Suprapubic skin (tissue), 4 donors: Measurements from ENCODE around the gene TMEM248.

Experiments used
- CTCF ChIP-seq, 2 donors: fragments of 200-600 bp in 1 of 2; fragments of 450-650 bp in 1 of 2; sonication (generic) in 1 of 2; IDR thresholded peaks; one replicate each; pipeline ENCODE4 v1.5.1; 2016 to 2019; ENCODE audit warnings: antibody characterized with exemption in 2 of 2, mild to moderate bottlenecking in 1 of 2, moderate library complexity in 1 of 2
- EP300 ChIP-seq: sonication (generic); formaldehyde crosslinking; IDR thresholded peaks from one replicate; pipeline ENCODE4 v1.6.1; 2017; ENCODE audit warnings: antibody characterized with exemption
- POLR2A ChIP-seq, 2 donors: fragments of 450-650 bp; IDR thresholded peaks; one replicate each; pipeline ENCODE4 v1.6.1; 2017; ENCODE audit warnings: antibody characterized with exemption in 2 of 2, mild to moderate bottlenecking in 2 of 2, moderate library complexity in 2 of 2
- POLR2AphosphoS5 ChIP-seq, 3 donors: sonication (generic); formaldehyde crosslinking; IDR thresholded peaks; one replicate each; pipeline ENCODE4 v1.6.1; 2017; ENCODE audit warnings: antibody characterized with exemption in 3 of 3

- TF ChIP-seq CTCF (IDR thresholded peaks at IDR 0.05) = no peak
- TF ChIP-seq EP300 = no peak
- TF ChIP-seq POLR2A (IDR thresholded peaks at IDR 0.05) = no peak
- no peak for TF ChIP-seq POLR2AphosphoS5 (IDR thresholded peaks at IDR 0.05)
Measured at GRCh38 chr7:66952343-66953043, 31.5 kb downstream of the TMEM248 start.
